Measurements from ENCODE around the gene TCAF2.
"Not testable (repeated sequence)": the region's sequence is repeated elsewhere in the genome, so short reads cannot be mapped to it uniquely, and the experiment has no call there.

TCAF2 gene

GRCh38 chr7:143620646-143621045 lies at the start of gene TCAF2:
TSS of gene TCAF2 (plus strand) at chr7:143620974.
- not testable (repeated sequence) for DNase-seq

- DNase-seq = not testable (repeated sequence)
Observed at GRCh38 chr7:143571501-143571900, 49.3 kb upstream of the TCAF2 start, which contains the start of gene CTAGE15. TSS of gene CTAGE15 (plus strand) at chr7:143571801. CDS start at chr7:143571818, 17 bp downstream.

- DNase-seq = not testable (repeated sequence)
Observed at GRCh38 chr7:143588183-143588582, 32.6 kb upstream of the TCAF2 start.

DNA sequence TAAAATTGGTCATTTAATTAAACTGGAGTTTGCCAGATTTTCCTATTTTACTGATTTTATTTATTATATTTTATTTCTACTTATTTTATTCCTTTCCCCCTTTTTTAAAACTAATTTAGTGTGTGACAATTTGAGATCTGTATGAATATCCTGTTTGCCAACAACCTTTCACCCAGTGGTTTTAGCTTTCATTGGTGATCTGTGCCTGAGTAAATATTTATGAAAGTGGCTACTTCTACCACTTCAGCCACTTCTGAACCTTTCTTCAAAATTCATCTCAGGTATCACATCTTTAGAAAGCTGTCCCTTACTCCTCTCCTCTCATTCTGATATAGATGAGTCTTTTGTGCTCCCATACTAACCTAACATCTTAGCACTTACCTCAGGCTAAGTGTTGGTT lies 30.9 kb upstream of the TCAF2 start:
- DNase-seq = not testable (repeated sequence)

DNA sequence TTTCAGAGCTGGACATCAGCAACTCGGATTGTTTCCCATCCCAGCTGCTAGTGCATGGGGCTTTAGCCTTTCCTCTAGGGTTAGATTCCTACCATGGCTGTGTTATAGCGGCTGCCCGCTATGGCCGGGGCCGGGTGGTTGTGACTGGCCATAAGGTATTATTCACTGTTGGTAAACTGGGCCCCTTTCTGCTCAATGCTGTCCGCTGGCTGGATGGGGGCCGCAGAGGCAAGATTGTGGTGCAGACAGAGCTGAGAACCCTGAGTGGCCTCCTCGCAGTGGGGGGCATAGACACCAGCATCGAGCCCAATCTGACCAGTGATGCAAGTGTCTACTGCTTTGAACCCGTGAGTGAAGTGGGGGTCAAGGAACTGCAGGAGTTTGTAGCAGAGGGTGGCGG lies 22.7 kb upstream of the TCAF2 start:
- not testable (repeated sequence) for DNase-seq

GRCh38 chr7:143603549-143603948 lies 17.2 kb upstream of the TCAF2 start:
- DNase-seq = not testable (repeated sequence)

DNA sequence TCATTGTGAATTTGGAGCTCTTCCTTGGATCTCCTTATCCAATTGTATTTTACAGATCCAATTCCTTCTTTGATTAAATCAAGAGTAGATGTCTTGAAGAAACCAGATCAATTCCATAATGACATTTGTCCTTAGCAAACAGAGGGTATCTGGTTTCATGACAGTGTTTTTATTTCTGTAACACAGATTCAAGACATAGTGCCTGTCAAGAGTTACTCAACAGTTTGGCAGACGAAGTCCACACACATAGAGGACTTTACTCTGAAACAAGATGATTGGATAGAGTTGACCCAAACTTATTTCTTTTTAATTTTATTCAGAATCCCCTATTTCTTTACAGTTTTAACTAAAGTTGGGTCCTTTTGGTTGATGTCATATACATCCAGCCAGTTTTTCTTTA lies 14.7 kb upstream of the TCAF2 start:
- not testable (repeated sequence) for DNase-seq

GRCh38 chr7:143615545-143615944 lies 5.2 kb upstream of the TCAF2 start:
- DNase-seq = not testable (repeated sequence)

- DNase-seq = not testable (repeated sequence)
Observed at GRCh38 chr7:143617204-143617603, 3.6 kb upstream of the TCAF2 start.

DNA sequence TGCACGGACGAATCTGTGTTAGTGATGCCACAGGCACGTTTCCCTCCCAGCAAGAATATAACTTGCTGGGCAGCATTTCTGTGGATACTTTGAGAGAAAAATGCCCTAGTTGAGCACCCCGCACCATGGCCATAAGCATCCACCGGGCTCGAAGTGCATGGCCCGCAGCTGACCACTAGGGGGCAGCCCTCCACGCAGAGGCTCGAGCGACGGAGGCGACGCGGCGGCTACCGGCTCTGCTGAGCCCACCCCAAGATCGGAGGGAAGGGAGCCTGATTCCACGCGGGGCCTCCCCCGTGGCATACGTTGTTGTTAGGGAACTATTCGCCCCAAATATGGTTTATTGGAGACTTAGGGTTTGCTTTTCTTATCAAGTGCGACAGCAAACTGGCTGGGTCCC lies 716 bp upstream of the TCAF2 start:
- not testable (repeated sequence) for DNase-seq

- not testable (repeated sequence) for DNase-seq
Observed at GRCh38 chr7:143621175-143621574, 401 bp downstream of the TCAF2 start.

DNA sequence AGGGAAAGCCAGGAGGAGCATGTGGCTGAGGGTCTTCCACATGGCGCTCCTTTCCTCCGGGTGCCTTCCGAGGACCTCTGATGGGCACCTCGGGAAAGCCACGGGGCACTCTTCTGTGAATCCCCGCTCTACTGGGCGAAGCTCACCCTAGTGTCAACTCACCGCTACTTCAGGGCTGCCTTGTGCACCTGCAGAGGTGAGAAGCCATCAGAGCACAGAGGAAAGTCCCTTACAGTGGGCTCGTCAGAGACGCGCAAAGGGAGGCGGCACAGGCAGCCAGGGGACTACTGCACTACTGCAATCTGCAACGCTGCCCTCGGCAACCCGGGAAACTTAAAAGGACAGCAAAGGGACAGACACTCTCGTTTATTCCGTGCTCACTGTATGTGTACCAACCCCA lies 1.4 kb downstream of the TCAF2 start:
- not testable (repeated sequence) for DNase-seq

GRCh38 chr7:143630653-143631052 lies 9.9 kb downstream of the TCAF2 start:
- not testable (repeated sequence) for DNase-seq

- DNase-seq = not testable (repeated sequence)
Observed at GRCh38 chr7:143632506-143632905, 11.7 kb downstream of the TCAF2 start.

DNA sequence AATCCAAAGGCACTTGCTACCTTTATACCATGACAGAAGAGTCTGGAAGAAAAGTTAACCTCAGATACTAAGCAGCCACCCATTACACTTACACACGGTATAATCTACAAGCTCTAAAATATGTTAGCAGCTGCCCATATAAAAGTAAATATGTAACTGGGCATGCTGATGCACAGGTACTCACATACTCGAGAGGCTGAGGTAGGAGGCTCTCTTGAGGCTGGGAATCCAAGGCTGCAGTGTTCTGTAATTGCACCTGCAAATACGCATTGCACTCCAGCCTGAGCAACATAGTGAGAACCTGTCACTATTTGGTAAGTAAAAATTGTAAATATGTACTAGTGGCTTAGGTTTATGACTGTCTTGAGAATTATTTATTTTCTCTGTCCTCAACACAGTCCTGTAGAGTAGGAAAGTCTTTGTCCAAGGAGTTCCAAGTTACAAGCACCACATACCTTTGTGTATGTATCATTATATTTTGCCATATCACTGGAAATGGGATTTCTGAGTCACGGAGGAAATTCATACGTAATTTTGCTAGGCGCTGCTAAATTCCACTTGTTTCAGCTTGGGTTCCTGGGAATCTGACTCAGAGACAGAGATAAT lies 12.3 kb downstream of the TCAF2 start:
- DNase-seq = not testable (repeated sequence)

DNA sequence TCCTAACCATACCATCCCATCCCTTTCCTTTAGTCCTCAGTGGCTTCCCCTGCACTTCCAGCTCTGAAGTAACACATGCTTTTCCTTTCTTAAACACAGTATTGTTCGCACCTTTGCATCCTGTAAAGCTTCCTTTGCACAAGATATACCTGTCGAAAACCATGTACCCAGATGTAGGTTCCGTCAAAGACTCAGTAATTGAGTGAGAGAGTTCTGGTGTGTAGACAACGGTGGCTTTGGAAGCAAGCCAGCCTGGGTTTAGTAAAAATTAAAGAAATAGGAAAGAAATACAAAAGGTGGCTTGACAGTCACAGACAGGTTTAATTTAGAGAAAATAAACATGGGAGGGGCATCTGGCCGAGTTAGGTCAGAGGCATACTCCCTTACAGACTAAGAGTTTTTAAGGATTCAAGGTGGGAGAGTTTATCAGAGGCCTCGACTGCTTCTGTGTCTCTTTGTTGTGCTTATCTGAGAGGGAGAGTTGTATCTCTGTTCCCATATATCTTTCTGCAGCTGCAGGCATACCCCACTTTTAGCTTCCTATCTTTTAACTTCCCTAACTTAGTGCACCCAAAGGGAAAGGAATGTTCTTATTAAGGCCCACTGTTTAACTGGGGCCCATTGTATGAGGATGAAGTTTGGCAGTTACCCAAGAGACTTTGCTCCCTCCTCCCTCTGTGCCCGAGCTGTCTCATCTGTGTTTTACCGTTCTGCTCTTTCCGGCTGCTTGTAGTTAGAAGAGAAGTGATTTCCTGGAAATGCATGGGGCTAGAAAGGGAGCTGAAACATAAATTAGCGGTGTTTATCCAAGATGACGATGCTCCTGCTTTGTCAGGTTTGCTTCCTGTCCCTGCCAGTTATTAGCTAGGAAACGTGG lies 14.8 kb downstream of the TCAF2 start:
- not testable (repeated sequence) for DNase-seq

DNA sequence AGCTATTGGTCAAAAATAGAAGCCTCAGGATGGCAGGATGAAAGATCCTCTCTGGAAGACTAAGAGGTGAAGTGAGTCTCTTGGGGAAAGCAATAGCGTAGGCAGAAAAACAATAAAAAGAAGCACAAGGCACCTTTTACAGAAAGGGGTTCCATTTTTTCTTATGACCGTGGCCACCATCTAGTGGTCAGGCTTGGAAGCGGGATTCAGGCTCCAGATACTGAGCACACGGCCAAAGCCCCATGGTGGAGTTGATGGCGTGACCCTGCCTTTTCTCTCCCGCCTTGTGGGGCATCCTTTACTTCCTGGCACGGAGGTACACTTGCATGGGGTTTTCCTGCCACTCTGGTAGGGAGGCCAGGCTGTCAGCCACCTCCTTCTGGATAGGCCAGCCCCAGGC lies 18.6 kb downstream of the TCAF2 start:
- not testable (repeated sequence) for DNase-seq

GRCh38 chr7:143640528-143641189 lies 19.9 kb downstream of the TCAF2 start:
- not testable (repeated sequence) for DNase-seq

DNA sequence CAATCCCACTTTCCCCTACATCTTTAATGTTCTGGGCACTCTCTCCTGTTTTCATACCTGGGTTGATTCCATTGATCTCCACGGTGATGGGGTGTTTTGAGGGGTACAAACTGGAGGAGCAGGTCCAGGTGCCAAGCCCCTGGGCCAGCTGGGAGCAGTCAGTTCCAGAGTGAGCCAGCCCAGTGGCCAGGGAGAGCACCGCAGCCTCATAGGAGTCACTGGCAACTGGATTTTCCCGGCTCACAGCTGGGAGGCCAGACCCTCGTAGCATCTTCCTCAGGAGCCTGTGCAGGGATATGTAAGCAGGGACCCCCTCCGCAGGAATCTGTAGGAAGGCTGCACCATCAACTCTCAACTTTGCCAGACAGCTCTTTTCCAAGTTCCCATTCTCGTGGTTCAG lies 25.8 kb downstream of the TCAF2 start:
- not testable (repeated sequence) for DNase-seq

DNA sequence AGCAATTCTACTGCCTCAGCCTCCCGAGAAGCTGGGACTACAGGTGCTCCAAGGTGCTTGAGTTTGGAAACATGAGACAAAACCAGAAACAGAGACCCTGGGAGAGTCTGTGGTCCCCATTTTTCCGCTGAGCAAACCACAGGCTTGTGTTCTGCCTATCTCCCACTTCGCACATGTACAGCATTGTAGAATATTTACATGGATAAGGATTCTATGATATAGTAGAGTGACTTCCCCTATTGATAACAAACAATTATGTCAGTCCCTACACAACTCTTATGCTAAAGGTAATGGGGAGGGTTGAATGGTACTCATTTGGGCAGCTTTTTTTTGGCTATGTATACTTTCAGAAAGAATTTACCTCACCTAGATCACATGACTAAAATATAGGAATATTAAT lies 29.1 kb downstream of the TCAF2 start:
- not testable (repeated sequence) for DNase-seq

DNA sequence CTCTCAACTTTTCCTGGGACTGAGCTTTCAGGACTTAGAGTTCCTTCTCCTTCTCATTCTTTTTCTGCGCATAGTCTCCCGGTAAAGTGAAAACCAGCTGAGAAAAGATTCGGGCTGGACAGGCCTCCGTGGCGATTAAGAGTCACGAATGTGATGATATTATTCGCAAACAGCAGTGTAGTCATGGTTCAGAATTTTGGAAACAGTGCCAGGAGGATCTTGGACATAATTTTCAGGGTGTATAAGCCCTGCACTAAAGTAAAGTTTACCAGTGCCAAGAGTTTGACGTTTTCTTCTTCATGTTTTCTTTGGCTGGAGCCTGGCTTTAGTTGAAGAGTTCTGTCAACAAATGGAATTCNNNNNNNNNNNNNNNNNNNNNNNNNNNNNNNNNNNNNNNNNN lies 29.7 kb downstream of the TCAF2 start:
- DNase-seq = not testable (repeated sequence)

All from stimulated activated naive CD4-positive, alpha-beta T cell (primary cell).